Hypothalamus (tissue), 51 donors: ENCODE results near the gene C5orf46.
"Not testable (repeated sequence)": the region's sequence is repeated elsewhere in the genome, so short reads cannot be mapped to it uniquely, and the experiment has no call there.

Experiments
- DNase-seq, 51 donors: peaks; one replicate each; lab custom pipeline; 2025; lab: John Stamatoyannopoulos, UW

Gene C5orf46

DNA sequence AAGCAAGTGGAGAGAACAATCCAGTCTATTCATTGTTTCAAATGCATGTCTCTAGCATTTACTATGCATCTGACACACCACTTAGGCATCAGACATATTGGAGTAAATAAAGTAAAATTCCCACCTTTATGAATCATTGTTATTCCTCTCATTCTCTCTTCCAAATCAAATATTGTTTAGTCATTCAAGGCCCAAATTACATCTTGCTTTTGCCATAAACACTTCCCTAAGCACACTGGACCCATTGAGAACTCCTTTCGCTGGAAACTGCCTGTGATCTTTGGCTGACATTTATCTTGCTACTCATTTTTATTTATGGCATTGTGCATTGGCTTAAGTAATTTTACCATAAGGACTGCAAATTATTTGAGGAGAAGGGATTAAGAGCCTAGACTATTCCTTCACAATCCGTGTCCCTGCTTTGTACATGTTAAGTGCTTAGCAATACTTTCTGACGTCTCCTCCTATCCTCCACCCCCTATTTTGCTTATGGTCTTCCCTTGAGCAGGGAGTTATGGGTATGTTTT lies 7.4 kb downstream of the C5orf46 start:
- DNase-seq = no peak

DNA sequence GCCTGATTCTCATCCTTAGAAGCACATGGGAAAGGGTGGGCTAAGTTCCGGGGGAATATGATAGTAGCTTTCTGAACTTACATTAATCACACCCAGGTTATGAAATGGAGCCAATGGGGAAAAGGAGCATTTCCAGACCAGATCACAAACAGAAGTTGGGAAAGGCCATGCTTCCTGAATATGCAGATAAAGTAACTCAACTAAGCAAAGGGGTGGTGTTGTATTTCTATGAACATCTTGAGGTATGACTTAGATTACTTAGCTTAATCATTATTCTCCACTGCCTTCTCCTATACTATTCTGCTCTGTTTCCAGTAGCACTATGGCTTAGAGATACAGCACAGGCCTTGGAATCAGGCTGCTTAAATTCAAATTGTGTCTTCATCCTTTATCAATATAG lies 10.5 kb downstream of the C5orf46 start:
- DNase-seq = no peak

DNA sequence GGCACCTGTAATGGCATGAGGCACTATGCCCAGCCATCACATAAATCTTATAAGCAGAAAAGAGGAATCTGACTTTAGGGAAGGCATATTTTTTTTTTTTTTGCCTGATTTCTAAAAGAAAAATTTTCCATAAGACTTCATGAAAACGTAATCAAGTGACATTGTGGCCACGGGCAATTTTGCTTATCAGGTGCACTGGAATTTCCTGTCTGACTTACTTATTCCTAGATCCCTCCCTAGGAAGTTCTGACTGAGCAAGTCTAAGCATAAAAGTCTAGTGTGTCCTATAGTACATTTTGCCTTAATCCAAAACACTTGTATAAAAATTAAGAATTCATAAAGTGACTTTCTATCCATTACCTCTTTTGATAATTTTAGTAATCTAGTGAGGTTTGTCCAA lies 12.5 kb downstream of the C5orf46 start:
- DNase-seq = no peak

DNA sequence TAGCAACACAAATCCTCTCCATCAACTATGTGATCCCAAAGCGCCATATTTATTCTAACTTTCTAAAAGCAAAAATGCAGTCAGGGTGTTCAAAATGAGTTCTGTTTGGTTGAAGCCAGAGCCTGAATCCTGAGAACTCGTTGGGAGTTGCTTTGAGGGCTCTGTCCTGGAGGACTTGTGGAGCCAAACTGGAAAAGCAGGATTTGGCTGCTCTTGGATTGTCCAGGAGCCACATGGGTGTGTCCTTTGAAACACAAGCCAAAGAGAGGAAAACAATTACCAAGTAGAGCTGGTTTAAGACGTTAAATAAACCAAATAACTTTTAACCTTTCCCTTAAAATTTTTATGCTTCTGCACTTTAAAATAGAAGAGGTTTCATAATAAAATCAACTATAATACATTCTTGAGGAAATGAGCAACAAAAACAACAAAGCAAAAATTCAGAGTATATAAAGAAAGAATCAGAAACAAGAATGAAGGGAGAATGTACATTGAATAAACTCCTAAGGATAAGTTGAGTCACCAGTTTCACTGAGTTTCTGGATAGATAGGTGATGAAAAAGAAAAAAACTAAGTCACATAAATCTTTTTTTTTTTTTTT lies 13.5 kb downstream of the C5orf46 start:
- no peak for DNase-seq

DNA sequence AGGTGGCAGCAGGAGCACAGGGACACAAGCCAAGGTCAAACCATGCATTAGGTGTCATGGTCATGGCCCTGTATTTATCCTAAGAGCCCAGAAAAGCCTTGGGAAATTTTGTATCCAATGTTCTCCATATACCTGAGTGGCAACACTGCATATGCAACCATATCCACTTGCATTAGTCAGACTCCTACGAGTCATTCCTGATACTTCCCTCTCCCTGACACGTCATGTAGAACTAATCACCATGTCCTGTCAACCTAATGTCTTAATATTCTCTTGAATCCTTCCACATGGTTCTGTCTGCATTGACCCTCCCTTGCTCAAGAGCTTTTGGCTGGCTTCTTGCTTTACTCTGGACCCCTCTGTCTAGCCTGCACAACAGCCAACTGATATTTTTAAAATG lies 18.4 kb downstream of the C5orf46 start:
- no peak for DNase-seq

DNA sequence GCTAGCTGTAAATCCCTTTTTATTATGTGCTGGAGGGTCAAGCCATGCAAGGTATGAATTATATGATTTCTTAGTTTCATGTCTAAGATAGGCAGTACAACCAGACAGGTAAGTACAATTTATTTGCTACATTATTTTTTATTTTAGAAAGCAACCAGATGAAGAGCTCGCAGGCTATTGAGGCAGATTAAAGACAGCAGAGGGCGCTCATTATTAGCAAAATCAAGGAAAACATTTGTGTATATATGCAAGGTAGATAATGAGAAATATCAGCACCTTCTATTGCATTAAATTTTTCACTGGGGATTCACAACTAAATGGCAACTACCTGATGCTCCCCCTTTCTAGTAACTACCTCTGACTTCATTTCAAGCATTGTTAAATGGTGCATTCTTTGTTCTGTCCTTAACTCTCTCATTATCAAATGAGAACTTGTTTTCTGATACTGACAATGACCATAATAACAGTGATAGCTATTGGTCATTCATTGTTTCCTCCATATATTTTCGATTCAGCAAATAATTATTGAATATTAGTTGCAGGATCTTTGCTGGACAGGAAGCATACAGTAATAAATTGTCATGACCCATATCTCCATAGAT lies 19.2 kb downstream of the C5orf46 start:
- peak in 1 of 51 donors; percentile 1 for DNase-seq

DNA sequence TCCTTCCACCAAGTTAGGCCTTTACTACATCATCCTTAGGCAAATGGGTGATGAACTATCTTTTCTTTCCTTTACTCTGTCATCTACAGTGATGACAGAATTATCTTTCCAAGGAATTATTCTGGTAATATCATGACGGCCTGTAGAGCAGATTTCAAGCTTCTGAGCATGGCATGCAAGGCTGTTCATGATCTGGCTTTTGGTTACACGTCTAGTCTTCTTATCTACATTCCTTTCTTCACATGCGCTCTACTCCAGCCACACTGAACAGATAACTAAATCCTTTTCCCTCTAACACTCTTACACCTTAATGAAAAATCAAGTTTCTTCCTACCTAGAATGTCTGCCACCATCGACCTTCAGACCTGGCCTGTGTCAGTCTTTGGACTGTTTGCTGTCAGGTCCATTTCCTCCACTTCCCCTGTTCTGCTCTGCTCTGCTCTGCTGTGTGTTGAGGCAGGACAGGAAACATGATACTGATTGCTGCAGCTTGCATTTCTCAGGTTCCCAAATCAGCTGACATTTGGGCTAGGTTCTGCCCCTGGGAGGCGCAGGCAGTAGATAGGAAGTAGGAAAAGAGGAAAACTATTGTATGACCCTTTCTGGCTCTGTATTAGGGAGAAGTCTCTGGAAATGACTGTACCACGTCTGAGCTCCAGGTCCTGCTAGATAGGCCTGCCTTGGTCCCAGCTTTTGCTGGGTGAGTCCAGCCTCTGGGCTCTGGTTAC lies 23.6 kb downstream of the C5orf46 start:
- no peak for DNase-seq

DNA sequence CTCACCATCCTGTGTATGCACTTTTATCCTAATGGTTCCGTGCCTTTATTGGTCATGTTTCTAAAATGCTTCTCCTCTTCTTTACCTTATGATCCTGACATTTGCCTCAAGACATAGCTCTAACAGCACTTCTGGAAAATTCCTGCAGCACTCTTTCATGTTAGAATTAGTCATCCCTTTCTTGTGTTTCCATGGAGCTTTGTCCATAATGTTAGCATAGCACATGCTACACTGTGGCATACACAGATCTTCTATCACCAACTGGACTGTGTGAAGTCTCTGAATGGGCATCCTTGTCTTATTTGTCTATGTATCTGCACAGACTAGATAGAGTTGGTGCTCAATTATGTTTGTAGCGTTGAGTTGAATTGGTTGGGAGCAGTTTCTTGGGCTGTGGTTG lies 25.9 kb downstream of the C5orf46 start:
- no peak for DNase-seq

DNA sequence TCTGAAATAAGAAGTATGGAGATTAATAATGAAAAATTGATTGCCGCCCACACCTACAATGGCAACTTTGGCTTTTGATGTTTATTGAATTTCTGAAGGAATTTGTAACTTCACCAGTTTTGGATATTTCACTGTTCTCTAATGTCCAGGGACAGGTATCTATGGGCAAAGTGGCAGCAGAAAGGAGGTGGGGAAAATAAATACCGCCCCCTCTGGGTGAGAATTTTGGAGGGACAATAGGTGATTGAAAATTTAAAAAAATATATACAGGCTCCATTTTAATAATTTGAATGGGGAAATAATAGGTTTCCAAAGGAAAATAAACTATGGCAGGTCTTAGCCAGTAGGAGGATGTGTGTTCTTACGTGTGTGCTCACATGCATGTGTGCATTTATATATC lies 26.6 kb downstream of the C5orf46 start:
- no peak for DNase-seq

DNA sequence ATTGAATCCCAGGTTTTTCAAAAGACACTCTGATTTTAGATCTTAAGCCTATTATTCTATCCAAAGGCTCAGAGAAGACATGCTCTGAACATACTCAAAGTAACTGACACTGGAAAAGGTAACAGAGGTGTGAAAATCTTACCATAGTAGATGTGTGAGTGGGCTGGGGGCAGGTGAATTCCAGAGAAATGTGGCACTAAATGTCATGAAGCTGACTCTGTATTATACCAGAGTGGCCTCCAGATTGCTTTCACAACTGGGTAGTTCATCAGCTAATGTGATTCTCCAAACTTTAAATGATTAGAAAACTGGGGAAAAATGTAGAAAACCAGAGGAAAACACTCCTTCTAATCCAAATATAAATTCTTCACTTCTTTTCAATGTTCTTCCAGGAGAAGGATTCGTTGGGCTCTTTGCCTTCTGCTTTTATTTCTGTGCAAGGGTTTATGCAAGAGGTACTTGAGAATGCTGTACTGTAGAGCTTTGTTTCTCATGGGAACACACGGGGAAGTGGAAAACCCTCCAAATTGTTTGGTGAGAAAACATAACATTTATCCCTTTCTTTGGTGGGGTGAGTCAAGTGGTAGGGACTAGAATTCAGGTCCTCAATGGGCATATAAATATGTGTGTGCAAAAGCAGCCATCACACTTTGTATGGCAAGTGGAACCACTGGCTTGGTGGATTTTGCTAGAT lies 28.1 kb downstream of the C5orf46 start, which contains the start of gene SCGB3A2:
Gene SCGB3A2 (plus strand): TSS at position 646 of the 694 bp plus-strand sequence. CDS start 93 bp downstream, outside the sequence.
- DNase-seq = no peak

DNA sequence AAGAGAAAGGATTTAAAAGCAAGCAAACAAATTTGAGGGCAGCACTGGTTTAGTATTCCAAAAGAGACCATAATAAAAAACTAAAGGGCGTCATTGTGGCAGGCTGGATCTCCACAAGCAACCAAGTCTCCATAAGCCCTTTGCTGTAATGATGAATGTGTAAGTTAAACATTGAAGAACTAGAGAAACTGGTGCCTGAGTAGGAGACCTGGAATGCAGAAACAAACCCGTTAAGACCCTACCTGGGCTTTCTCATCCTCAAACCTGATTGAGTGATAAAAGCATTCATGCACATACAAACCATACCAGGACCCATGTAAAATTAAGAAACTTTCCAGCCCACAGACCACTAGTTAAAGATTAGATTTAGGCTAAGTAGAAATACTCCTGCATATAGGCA lies 29.7 kb downstream of the C5orf46 start:
- DNase-seq = no peak

DNA sequence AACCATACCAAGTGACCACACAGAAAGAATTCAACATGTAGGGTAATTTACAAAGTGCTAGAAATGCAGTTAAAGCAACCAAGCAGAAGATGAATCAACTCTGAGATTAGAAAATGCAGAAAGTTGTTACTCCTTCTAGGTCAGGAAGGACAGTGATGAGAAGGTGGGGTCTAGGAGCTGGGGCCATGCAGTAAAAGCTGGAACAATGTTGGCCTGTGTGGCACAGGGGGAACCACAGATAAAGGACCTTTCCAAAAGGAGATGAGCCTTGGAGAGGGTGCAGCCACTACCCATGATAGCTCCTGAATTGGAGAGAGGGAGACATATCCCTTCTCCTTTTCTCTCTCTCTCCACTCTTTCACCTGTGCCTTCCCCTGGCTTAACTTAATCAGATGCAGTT lies 30.2 kb downstream of the C5orf46 start:
- DNase-seq = no peak

DNA sequence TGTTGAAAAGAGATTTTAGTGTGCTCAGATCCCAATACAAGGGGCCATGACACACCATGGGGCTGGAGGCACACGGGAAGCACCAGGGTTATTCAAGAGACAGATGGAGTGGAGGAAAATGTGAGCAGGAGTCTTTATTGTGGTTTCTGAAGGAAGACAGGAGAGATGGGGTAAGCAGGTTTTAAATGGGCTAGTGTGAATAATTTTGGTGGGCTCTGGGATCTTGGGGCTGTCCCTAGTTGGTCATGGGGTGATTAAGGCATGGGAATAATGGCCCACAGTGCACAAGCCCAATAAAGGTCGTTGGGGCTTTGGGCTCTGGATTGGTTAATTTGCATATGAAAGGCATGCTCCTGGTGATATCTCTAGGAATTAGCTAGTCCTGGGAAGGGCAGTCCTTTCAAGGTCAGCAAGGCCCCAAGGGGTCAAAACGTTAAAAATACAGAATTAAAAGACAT lies 31.4 kb downstream of the C5orf46 start:
- DNase-seq = no peak

DNA sequence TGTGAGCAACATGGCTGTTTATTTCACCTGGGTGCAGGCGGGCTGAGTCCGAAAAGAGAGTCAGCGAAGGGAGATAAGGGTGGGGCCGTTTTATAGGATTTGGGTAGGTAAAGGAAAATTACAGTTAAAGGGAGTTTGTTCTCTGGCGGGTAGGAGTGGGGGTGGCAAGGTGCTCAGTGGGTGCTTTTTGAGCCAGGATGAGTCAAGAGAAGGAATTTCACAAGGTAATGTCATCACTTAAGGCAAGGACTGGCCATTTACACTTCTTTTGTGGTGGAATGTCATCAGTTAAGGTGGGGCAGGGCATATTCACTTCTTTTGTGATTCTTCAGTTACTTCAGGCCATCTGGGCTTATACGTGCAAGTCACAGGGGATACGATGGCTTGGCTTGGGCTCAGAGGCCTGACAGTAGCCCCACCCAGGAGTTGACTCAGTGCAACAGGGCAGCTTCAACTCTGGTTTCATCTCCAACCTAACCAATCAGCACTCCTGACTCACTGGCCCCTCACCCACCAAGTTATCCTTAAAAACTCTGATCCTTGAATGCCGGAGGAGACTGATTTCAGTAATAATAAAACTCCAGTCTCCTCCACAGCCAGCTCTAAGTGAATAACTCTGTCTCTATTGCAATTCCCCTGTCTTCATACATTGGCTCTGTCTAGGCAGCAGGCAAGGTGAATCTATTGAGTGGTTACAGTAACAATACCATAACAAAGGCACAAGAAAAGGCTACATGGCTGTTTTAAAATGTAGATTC lies 32.0 kb downstream of the C5orf46 start:
- DNase-seq = not testable (repeated sequence)

DNA sequence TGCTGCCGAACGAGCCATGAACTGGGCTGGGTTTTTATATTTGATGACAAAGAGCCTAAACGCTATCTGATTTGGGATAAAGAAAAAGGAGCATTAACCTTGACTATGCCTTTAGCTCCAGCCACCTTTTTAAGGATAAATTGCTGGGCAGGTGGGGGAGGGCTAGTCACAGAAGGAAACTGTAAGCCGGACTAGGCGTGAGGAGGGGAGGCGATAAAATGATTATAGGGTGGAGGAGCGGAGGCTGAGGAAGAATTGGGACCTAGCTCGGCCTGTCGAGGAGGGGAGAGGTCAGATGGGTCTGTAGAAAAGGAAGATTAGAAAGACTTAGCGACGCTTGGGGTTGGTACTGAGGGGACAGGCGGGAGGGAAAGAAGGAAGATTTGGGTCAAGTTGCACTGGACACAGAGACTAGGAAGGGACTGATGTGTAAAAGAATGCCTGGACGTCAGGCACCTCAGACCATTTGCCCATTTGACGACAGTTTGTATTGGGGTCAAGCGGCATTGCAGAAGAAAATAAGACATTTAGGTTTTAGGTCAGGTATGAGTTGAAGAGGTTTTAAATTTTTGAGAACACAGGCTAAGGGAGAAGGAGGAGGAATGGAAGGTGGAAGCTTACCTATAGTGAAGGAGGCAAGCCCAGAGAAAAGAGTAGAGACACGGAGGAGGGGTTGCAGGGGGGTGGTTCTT lies 33.4 kb downstream of the C5orf46 start:
- DNase-seq = not testable (repeated sequence)

DNA sequence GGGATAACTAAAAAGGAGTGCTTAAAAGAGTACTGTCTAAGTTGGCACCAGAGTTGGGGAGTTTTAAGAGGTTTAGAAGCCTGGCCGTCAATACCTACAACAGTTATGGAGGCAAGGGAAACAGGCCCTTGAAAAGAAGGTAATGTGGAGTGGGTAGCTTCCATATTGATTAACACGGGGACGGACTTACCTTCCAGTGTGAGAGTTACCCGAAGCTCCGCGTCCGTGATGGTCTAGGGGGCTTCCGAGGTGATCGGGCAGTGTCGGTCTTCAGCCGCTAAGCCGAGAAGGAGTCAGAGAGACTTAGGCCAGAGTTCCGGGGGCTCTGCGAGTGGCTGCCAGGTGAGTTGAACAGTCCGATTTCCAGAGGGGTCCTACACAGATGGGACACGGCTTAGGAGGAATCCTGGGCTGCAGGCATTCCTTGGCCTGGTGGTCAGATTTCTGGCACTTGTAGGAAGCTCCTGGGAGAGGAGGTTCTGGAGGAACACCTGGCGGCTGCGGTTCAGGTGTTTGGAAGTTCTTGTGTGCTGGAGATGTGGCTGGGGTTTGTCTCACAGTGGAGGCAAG lies 34.3 kb downstream of the C5orf46 start:
- not testable (repeated sequence) for DNase-seq

DNA sequence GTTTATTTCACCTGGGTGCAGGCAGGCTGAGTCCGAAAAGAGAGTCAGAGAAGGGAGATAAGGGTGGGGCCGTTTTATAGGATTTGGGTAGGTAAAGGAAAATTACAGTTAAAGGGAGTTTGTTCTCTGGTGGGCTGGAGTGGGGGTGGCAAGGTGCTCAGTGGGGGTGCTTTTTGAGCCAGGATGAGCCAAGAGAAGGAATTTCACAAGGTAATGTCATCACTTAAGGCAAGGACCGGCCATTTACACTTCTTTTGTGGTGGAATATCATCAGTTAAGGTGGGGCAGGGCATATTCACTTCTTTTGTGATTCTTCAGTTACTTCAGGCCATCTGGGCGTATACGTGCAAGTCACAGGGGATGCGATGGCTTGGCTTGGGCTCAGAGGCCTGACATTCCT lies 36.4 kb downstream of the C5orf46 start:
- not testable (repeated sequence) for DNase-seq

DNA sequence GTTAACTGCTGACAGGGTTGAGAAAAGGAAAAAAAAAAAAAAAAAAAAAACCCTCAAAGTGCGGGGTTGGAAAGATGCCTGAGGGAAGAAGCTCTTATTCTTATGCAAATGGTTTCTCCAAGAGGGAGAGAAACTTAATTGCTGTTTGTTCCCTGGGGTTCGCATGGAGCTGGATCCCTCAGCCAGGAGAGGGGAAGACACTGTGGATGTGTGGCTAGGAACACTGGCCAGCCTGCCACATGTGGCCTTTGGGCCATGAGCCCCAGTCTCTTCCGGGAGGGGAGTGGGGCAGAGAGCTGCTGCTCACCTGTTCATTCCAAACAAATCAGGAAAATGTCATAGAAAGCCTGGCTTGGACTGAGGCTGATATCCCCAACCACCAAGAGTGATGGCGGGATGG lies 37.2 kb downstream of the C5orf46 start:
- no peak for DNase-seq

DNA sequence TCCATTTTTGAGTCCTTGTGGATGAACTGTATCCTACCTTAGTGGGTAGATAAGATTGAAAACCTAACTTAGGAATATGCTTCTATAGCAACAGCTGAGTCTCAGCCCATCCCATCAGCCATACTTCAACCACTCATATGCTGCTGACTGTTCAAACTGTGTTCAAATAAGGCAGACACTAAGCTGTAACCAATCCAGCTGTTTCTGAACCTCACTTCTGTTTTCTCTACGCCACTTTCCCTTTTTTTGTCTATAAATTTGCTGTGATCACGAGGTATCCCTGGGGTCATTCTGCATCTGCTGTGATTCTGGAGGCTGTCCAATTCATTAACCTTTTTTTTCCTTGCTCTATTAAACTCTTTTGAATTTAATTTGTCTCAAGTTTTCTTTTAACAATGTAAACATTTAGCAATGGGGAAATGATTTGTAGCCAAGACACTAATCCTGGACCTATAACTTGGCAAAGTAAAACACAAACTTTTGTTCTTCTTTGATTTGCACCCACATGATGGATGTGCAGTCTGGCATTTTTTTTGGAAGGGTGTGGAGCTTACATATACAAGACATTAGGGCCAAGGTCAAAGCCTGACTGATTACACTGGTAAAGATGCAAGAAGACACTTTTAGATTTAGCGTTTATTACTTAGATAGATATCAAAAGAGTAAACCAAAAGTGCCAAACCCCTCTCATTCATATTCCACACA lies 42.7 kb downstream of the C5orf46 start:
- DNase-seq = no peak
